HepG2 (cell line): ENCODE results near the gene S100A8. TPM values are rescaled to one million over a fixed set of nuclear protein-coding genes. Genes with fewer than 3 reads are reported as not detected.
A peak's percentile ranks its signal among the peaks of the same experiment; 100 is the strongest.

Experiments used
- CBFB ChIP-seq: sonication (generic); formaldehyde crosslinking; IDR thresholded peaks from 2 replicates; pipeline ENCODE4 v1.4.0; 2020; ENCODE audit warnings: missing genetic modification reagents
- CCDC6 ChIP-seq: sonication (generic); formaldehyde crosslinking; IDR thresholded peaks from 2 replicates; pipeline ENCODE4 v1.8.1; 2022; ENCODE audit warnings: mild to moderate bottlenecking, missing genetic modification reagents, moderate library complexity
- CENPX ChIP-seq: sonication (generic); formaldehyde crosslinking; IDR thresholded peaks from 2 replicates; pipeline ENCODE4 v1.9.0; 2021; ENCODE audit warnings: mild to moderate bottlenecking, missing genetic modification reagents, moderate library complexity
- FIP1L1 ChIP-seq: fragments of 200-400 bp; formaldehyde crosslinking; IDR thresholded peaks from 2 replicates; pipeline ENCODE4 v1.6.1; 2018; ENCODE audit warnings: low read depth, mild to moderate bottlenecking, low read length, moderate library complexity, borderline replicate concordance; ENCODE audit not compliant: insufficient read depth
- FOSL1 ChIP-seq: sonication (generic); formaldehyde crosslinking; IDR thresholded peaks from 2 replicates; pipeline ENCODE4 v1.9.0; 2021; ENCODE audit warnings: missing genetic modification reagents, borderline replicate concordance
- FOXK2 ChIP-seq: fragments of 450-650 bp; IDR thresholded peaks from 2 replicates; pipeline ENCODE4 v1.6.1; 2016
- HMG20B ChIP-seq: conservative IDR thresholded peaks from 2 replicates; pipeline ENCODE4 v1.6.1; 2016; ENCODE audit warnings: missing genetic modification reagents, missing compliant biosample characterization
- HOXA3 ChIP-seq: sonication (generic); formaldehyde crosslinking; IDR thresholded peaks from 2 replicates; pipeline ENCODE4 v1.5.0; 2020; ENCODE audit warnings: missing genetic modification reagents
- IKZF1 ChIP-seq: fragments of 450-650 bp; IDR thresholded peaks from 2 replicates; pipeline ENCODE4 v1.7.1; 2016
- MED13 ChIP-seq: sonication (generic); formaldehyde crosslinking; IDR thresholded peaks from 2 replicates; pipeline ENCODE4 v1.5.0; 2020; ENCODE audit warnings: missing genetic modification reagents
- MIER3 ChIP-seq: IDR thresholded peaks from 2 replicates; pipeline ENCODE4 v1.6.1; 2016; ENCODE audit warnings: missing compliant biosample characterization, borderline replicate concordance
- NR3C1 ChIP-seq: sonication (generic); formaldehyde crosslinking; IDR thresholded peaks from 2 replicates; pipeline ENCODE4 v1.4.0; 2020; ENCODE audit warnings: missing genetic modification reagents
- PHF5A ChIP-seq: IDR thresholded peaks from one replicate; pipeline ENCODE4 v1.6.1; 2018; ENCODE audit warnings: low read depth, missing genetic modification reagents; ENCODE audit not compliant: unreplicated experiment
- RBM39 ChIP-seq: fragments of 200-400 bp; formaldehyde crosslinking; IDR thresholded peaks from one replicate; pipeline ENCODE4 v1.6.1; 2018; ENCODE audit warnings: antibody characterized with exemption, mild to moderate bottlenecking, low read depth, low read length; ENCODE audit not compliant: poor library complexity, severe bottlenecking
- SP4 ChIP-seq: sonication (generic); formaldehyde crosslinking; IDR thresholded peaks from 2 replicates; pipeline ENCODE4 v1.8.1; 2023; ENCODE audit warnings: mild to moderate bottlenecking, missing genetic modification reagents
- ZBTB3 ChIP-seq: sonication (generic); formaldehyde crosslinking; IDR thresholded peaks from 2 replicates; pipeline ENCODE4 v1.4.0; 2020; ENCODE audit warnings: low read depth, mild to moderate bottlenecking, moderate library complexity, missing genetic modification reagents, borderline replicate concordance
- ZMYM2 ChIP-seq: sonication (generic); formaldehyde crosslinking; IDR thresholded peaks from 2 replicates; pipeline ENCODE4 v1.8.0; 2022; ENCODE audit warnings: mild to moderate bottlenecking, missing genetic modification reagents
- ZNF136 ChIP-seq: sonication (generic); formaldehyde crosslinking; IDR thresholded peaks from 2 replicates; pipeline ENCODE4 v1.8.1; 2022; ENCODE audit warnings: low read depth, mild to moderate bottlenecking, moderate library complexity, missing genetic modification reagents
- ZNF484 ChIP-seq: sonication (generic); formaldehyde crosslinking; IDR thresholded peaks from 2 replicates; pipeline ENCODE4 v1.5.1; 2020; ENCODE audit warnings: mild to moderate bottlenecking, low read depth, missing genetic modification reagents, borderline replicate concordance
- ZNF749 ChIP-seq: sonication (generic); formaldehyde crosslinking; IDR thresholded peaks from 2 replicates; pipeline ENCODE4 v1.8.0; 2022; ENCODE audit warnings: mild to moderate bottlenecking, missing genetic modification reagents, moderate library complexity, borderline replicate concordance
- polyA plus RNA-seq, 8 experiments: library from polyadenylated mRNA; depleted of rRNA in 3 of 8; stranded (reverse) in 7 of 8; unstranded in 1 of 8; fragments of >200 nt; fragmentation: Illumina TruSeq in 4 of 8; extraction: Trizol in 4 of 8; gene quantifications; 2 replicates each; pipeline versions ENCODE4 v1.2.1 to v1.2.3, GENCODE V29; 2011 to 2016; ENCODE audit warnings: low read depth in 4 of 8, missing spikeins in 1 of 8, mixed read lengths in 1 of 8; ENCODE audit not compliant: insufficient read depth in 1 of 8
- total RNA-seq, 5 experiments: library from RNA; depleted of rRNA; stranded (reverse); fragments of >200 nt; fragmentation: Illumina TruSeq; extraction: Trizol; gene quantifications; 2 replicates each; pipeline ENCODE4 v1.2.3, GENCODE V29; 2016; ENCODE audit warnings: low read depth in 1 of 5
- TF ChIP-seq, protein P1 (sequence below): sonication (generic); formaldehyde crosslinking; IDR thresholded peaks from 2 replicates; pipeline ENCODE4 v1.4.0; 2020; ENCODE audit warnings: mild to moderate bottlenecking, missing genetic modification reagents
- TF ChIP-seq, protein P2 (sequence below): sonication (generic); formaldehyde crosslinking; IDR thresholded peaks from 2 replicates; pipeline ENCODE4 v1.5.1; 2020; ENCODE audit warnings: missing genetic modification reagents, mild to moderate bottlenecking, borderline replicate concordance
- TF ChIP-seq, protein P3 (sequence below): sonication (generic); formaldehyde crosslinking; IDR thresholded peaks from 2 replicates; pipeline ENCODE4 v1.4.0; 2020; ENCODE audit warnings: missing genetic modification reagents, borderline replicate concordance
- TF ChIP-seq, protein P4 (sequence below): sonication (generic); formaldehyde crosslinking; IDR thresholded peaks from 2 replicates; pipeline ENCODE4 v1.4.0; 2020; ENCODE audit warnings: missing genetic modification reagents

The S100A8 gene
- total and polyA plus RNA-seq, 2 of the 13 experiments (the other 11 are each of a cell fraction or from before 2014, with no cell fraction given) = not detected

DNA sequence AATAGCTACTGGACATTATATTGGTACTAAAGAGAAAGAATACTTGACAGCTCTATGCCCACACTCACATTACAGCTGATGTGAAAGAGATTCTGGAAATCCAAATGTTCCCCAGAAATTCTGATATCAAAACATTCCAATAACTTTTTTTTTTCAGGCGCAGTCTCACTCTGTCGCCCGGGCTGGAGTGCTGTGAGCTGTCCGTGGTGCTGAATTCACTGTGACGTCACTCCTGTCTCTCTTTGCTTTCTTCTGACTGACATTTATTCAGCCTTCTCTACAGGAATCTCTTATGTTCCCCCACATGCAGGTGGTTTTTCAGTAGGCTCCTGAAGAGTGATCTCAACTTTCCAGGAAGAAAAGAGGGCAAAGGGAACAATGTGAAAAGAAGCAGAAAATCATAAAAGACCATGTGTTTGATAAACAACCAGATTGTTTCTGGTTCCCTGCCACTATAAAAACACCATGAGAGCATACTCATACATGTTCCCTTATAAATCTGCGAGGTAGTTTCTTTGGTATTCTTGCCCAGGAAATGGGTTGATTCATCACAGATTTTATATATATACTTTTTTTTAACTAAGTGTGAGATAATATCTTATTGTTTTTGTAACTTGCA is 31.7 kb upstream of the S100A8 start (continued):
- peak; percentile 46; the same call in 1 of the 2 replicates for TF ChIP-seq ZNF749 (CRISPR knock-in tag)
- no peak for TF ChIP-seq SP4 (CRISPR knock-in tag)
- TF ChIP-seq NR3C1 (CRISPR knock-in tag) = no peak
- TF ChIP-seq, protein P1, sequence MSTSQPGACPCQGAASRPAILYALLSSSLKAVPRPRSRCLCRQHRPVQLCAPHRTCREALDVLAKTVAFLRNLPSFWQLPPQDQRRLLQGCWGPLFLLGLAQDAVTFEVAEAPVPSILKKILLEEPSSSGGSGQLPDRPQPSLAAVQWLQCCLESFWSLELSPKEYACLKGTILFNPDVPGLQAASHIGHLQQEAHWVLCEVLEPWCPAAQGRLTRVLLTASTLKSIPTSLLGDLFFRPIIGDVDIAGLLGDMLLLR (CRISPR knock-in tag) = no peak
- TF ChIP-seq HOXA3 (CRISPR knock-in tag) = peak; percentile 43; the same call in 1 of the 2 replicates
- no peak for TF ChIP-seq CENPX (CRISPR knock-in tag)
- no peak for TF ChIP-seq FIP1L1
- no peak for TF ChIP-seq FOSL1
- TF ChIP-seq IKZF1 = no peak
- no peak for TF ChIP-seq ZNF136 (CRISPR knock-in tag)
- no peak for TF ChIP-seq RBM39
- no peak for TF ChIP-seq ZMYM2 (CRISPR knock-in tag)
- TF ChIP-seq, protein P2, sequence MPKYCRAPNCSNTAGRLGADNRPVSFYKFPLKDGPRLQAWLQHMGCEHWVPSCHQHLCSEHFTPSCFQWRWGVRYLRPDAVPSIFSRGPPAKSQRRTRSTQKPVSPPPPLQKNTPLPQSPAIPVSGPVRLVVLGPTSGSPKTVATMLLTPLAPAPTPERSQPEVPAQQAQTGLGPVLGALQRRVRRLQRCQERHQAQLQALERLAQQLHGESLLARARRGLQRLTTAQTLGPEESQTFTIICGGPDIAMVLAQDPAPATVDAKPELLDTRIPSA = no peak
- TF ChIP-seq, protein P3, sequence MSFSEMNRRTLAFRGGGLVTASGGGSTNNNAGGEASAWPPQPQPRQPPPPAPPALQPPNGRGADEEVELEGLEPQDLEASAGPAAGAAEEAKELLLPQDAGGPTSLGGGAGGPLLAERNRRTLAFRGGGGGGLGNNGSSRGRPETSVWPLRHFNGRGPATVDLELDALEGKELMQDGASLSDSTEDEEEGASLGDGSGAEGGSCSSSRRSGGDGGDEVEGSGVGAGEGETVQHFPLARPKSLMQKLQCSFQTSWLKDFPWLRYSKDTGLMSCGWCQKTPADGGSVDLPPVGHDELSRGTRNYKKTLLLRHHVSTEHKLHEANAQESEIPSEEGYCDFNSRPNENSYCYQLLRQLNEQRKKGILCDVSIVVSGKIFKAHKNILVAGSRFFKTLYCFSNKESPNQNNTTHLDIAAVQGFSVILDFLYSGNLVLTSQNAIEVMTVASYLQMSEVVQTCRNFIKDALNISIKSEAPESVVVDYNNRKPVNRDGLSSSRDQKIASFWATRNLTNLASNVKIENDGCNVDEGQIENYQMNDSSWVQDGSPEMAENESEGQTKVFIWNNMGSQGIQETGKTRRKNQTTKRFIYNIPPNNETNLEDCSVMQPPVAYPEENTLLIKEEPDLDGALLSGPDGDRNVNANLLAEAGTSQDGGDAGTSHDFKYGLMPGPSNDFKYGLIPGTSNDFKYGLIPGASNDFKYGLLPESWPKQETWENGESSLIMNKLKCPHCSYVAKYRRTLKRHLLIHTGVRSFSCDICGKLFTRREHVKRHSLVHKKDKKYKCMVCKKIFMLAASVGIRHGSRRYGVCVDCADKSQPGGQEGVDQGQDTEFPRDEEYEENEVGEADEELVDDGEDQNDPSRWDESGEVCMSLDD (CRISPR knock-in tag) = peak; percentile 63; the same call in 1 of the 2 replicates
- TF ChIP-seq, protein P4, sequence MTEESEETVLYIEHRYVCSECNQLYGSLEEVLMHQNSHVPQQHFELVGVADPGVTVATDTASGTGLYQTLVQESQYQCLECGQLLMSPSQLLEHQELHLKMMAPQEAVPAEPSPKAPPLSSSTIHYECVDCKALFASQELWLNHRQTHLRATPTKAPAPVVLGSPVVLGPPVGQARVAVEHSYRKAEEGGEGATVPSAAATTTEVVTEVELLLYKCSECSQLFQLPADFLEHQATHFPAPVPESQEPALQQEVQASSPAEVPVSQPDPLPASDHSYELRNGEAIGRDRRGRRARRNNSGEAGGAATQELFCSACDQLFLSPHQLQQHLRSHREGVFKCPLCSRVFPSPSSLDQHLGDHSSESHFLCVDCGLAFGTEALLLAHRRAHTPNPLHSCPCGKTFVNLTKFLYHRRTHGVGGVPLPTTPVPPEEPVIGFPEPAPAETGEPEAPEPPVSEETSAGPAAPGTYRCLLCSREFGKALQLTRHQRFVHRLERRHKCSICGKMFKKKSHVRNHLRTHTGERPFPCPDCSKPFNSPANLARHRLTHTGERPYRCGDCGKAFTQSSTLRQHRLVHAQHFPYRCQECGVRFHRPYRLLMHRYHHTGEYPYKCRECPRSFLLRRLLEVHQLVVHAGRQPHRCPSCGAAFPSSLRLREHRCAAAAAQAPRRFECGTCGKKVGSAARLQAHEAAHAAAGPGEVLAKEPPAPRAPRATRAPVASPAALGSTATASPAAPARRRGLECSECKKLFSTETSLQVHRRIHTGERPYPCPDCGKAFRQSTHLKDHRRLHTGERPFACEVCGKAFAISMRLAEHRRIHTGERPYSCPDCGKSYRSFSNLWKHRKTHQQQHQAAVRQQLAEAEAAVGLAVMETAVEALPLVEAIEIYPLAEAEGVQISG = 0 out of 2 replicates have a peak, but pooled peaks have one; percentile 44
- no peak for TF ChIP-seq ZBTB3
- TF ChIP-seq FOXK2 = no peak
- TF ChIP-seq PHF5A = no peak
- no peak for TF ChIP-seq MED13 (CRISPR knock-in tag)
- TF ChIP-seq MIER3 (CRISPR knock-in tag) = 0 out of 2 replicates have a peak, but pooled peaks have one; percentile 32
- no peak for TF ChIP-seq CCDC6
- no peak for TF ChIP-seq ZNF484 (CRISPR knock-in tag)
- TF ChIP-seq HMG20B (CRISPR knock-in tag) = no peak
- no peak for TF ChIP-seq CBFB (CRISPR knock-in tag)
